Activated B cell treated with CpG ODN at 0.5 μM for 24 hours (primary cell): ENCODE measurements around the gene MYO5C. TPM values are rescaled to one million over a fixed set of nuclear protein-coding genes. Genes with fewer than 3 reads are reported as not detected.
A peak's percentile ranks its signal among the peaks of the same experiment; 100 is the strongest.

Experiments
- ATAC-seq: fragments of 200-7000 bp; cut with Tn5 transposase; one replicate; pipeline ENCODE4 v1.10.0; 2021; ENCODE audit warnings: low read depth, mild to moderate bottlenecking, moderate library complexity
- CTCF ChIA-PET: fragments of 350-600 bp; sonication (Branson Sonifier 250); formaldehyde crosslinking; loops from one replicate; lab custom pipeline; 2021; ENCODE audit warnings: antibody characterized with exemption; lab: Charles Lee
- POLR2A ChIA-PET: fragments of 350-600 bp; sonication (Branson Sonifier 250); formaldehyde crosslinking; loops from one replicate; lab custom pipeline; 2021; ENCODE audit warnings: antibody characterized with exemption; lab: Charles Lee
- DNase-seq: peaks from one replicate; pipeline ENCODE4 v3.0.0; 2022
- H3K27ac Mint-ChIP-seq: one replicate; pipeline ENCODE4 v1.8.0; 2020; ENCODE audit warnings: mixed read lengths
- H3K27me3 Mint-ChIP-seq: one replicate; pipeline ENCODE4 v1.8.0; 2021; ENCODE audit warnings: mixed read lengths
- H3K36me3 Mint-ChIP-seq: one replicate; pipeline ENCODE4 v1.8.0; 2021; ENCODE audit warnings: low read depth, mixed read lengths
- H3K4me1 Mint-ChIP-seq: one replicate; pipeline ENCODE4 v1.8.0; 2021; ENCODE audit warnings: mixed read lengths
- H3K4me3 Mint-ChIP-seq: one replicate; pipeline ENCODE4 v1.8.0; 2020; ENCODE audit warnings: mild to moderate bottlenecking, mixed read lengths
- H3K9me3 Mint-ChIP-seq: one replicate; pipeline ENCODE4 v1.8.0; 2020; ENCODE audit warnings: mixed read lengths
- intact Hi-C: fragments of 100-400 bp; cut with micrococcal nuclease; formaldehyde crosslinking; loops from one replicate; pipeline ENCODE4 v1.15.1; 2024
- total RNA-seq: library from RNA; stranded (reverse); gene quantifications from 2 replicates; pipeline ENCODE4 v1.2.3, GENCODE V29; 2022
- TF ChIP-seq, protein P1 (sequence below): fragments of 200-600 bp; IDR thresholded peaks from one replicate; pipeline ENCODE4 v1.8.0; 2022; ENCODE audit warnings: antibody characterized with exemption, mild to moderate bottlenecking

MYO5C gene
- total RNA-seq, 1 donor from 2014 or later: 3.3 TPM

DNA sequence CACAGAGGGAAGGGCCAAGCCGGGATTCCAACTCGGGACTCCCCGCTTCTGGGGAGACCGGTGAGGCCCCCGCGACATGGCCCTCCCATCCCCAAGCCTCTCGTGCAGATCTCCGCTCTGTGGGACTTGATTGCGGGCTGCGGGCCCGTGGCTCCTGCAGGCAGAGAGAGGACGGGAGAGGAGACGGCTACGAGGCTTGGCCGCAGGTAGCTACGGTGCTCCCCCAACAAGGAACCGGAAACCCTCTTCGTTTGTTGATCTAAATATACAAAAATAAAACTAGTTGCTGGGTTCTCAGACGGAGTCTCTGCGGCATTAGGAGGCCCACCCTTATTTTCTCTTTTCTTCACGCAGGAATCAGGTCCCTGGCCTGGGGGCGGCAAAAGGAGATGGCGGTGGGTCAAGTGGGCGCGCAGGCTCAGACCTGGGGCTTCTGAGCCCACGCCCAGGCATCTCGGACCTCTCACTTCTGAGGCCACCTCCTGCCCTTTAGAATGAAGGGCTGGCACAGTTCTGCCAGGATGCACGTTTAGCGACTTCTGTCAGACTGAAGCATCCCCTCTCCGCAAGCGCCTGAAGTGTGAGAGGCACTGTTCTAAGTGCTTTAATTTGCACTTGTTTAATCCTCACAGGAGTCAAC lies 115.3 kb downstream of the MYO5C start:
- peaks cover 58% of the 10 kb centered on the region for H3K4me1 Mint-ChIP-seq
- peak overlapping the region; percentile 95 for H3K4me3 Mint-ChIP-seq
- H3K9me3 Mint-ChIP-seq: no peaks in the 10 kb centered on the region
- H3K27me3 Mint-ChIP-seq: no peaks in the 10 kb centered on the region
- ChIA-PET POLR2A (interaction anchor here (1.0 to 6.1 kb wide), 21 partner anchors 9 to 443 kb away, joined by 3 to 198 read pairs (median 5); partner anchors contain the start of genes BCL2L10, LEO1, LYSMD2 and MYO5A), CTCF (interaction anchor here (1.3 to 2.7 kb wide), 4 partner anchors 28 to 52 kb away, joined by 4 to 12 read pairs (median 6); no protein-coding TSS in a partner anchor)
- peak overlapping the region; percentile 98 for H3K27ac Mint-ChIP-seq
- peaks cover 12% of the 10 kb centered on the region for H3K36me3 Mint-ChIP-seq
- TF ChIP-seq, protein P1, sequence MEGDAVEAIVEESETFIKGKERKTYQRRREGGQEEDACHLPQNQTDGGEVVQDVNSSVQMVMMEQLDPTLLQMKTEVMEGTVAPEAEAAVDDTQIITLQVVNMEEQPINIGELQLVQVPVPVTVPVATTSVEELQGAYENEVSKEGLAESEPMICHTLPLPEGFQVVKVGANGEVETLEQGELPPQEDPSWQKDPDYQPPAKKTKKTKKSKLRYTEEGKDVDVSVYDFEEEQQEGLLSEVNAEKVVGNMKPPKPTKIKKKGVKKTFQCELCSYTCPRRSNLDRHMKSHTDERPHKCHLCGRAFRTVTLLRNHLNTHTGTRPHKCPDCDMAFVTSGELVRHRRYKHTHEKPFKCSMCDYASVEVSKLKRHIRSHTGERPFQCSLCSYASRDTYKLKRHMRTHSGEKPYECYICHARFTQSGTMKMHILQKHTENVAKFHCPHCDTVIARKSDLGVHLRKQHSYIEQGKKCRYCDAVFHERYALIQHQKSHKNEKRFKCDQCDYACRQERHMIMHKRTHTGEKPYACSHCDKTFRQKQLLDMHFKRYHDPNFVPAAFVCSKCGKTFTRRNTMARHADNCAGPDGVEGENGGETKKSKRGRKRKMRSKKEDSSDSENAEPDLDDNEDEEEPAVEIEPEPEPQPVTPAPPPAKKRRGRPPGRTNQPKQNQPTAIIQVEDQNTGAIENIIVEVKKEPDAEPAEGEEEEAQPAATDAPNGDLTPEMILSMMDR: no peak
- peak; percentile 21 for ATAC-seq
- intact Hi-C loops: loop anchor here (2.0 to 5.0 kb wide), 3 partner anchors 162 to 498 kb away; partner anchors contain the start of genes ATOSA, LYSMD2 and MAPK6
- peak; percentile 36 for DNase-seq

DNA sequence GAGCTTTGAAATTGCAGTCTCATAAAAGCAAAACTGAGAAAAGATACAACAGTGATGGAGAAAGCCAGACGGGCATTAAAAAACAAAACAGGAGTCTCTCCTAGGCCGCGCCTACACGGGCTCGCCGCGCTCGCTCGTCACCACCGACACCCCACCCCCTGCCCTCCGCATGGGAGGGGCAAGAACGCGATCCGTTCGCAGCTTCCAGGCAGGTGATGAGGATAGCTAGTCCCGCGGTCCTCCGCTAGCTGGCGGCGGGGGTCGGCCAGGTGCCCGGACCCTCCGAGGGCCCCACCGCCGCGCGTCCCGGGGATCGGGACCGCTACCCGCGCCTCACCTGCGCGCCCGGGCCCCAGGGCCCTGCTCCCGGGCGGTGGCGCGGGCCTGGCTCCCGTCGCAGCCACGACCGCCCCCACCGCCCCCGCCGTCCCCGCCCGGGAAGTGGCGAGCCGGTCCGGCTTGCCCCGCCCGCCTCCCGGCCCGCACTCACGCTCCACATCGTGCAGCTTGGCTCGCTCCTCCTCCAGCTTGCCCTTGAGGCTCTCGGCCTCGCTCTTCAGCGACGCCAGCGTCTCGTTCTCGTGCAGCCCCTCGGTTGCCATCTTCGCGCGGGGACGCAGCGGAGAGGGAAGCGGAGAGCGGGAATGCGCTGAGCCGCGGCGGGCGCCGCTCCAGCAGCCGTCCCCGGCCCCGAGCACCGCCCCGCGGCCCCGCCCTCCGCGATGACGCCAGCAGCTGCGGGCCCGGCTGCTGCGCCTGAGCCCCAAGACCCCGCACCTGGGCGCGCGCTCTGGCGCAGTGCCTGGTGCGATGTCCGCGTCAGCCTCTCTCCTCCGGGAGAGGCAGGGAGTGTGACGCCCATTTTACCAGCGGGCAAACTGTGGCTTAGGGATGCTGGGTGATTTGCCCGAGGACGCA lies 116.1 kb downstream of the MYO5C start:
- Mint-ChIP-seq H3K27ac (peak overlapping the region; percentile 99), H3K36me3 (peaks cover 12% of the 10 kb centered on the region), H3K27me3 (no peaks in the 10 kb centered on the region), H3K4me3 (peak overlapping the region; percentile 98), H3K9me3 (no peaks in the 10 kb centered on the region), H3K4me1 (peaks cover 58% of the 10 kb centered on the region)
- ATAC-seq (peak; percentile 80), DNase-seq (peak; percentile 95)
- TF ChIP-seq, protein P1: no peak
- ChIA-PET POLR2A (interaction anchor here (0.6 to 6.1 kb wide), 31 partner anchors 9 to 504 kb away, joined by 3 to 198 read pairs (median 3); partner anchors contain the start of genes ARPP19, ATOSA, BCL2L10 and LEO1), CTCF (interaction anchor here (0.9 to 2.7 kb wide), 7 partner anchors 14 to 77 kb away, joined by 4 to 12 read pairs (median 5); no protein-coding TSS in a partner anchor)
- intact Hi-C loops: loop anchor here (1.0 to 5.0 kb wide), 9 partner anchors 15 to 499 kb away; partner anchors contain the start of genes ARPP19, ATOSA, LEO1 and LYSMD2

DNA sequence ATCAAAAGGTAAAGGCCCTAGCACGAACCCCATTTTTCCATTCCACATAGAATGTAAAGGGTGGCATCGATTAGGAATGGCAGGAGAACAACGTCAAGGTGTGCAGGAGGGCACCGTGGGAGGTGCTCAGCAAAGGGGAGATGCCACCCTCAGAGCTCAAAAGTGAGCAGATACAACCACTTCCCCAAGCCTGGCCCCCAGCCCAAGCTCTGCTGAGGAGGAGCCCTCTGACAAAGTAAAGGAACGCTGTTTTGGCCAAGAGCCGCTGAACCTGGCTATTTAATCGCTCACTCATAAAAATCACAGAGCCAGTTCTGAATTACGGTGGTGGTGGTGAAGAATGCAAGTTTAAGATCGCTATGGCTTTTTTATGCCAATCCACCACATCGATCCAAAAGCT lies 116.8 kb downstream of the MYO5C start:
- ChIA-PET POLR2A (interaction anchor here (0.6 to 6.1 kb wide), 20 partner anchors 8 to 504 kb away, joined by 3 to 198 read pairs (median 4); partner anchors contain the start of genes ARPP19, ATOSA, BCL2L10 and LEO1), CTCF (interaction anchor here (0.9 to 2.7 kb wide), 6 partner anchors 14 to 77 kb away, joined by 4 to 12 read pairs (median 5); no protein-coding TSS in a partner anchor)
- TF ChIP-seq, protein P1: no peak
- H3K36me3 Mint-ChIP-seq: peaks cover 15% of the 10 kb centered on the region
- no peak for ATAC-seq
- DNase-seq: no peak
- H3K4me3 Mint-ChIP-seq: peak overlapping the region; percentile 98
- peak overlapping the region; percentile 99 for H3K27ac Mint-ChIP-seq
- peaks cover 64% of the 10 kb centered on the region for H3K4me1 Mint-ChIP-seq
- no peaks in the 10 kb centered on the region for H3K9me3 Mint-ChIP-seq
- no peaks in the 10 kb centered on the region for H3K27me3 Mint-ChIP-seq
- intact Hi-C loops: loop anchor here (1.0 to 2.0 kb wide), 6 partner anchors 14 to 391 kb away; partner anchors contain the start of genes ARPP19 and LEO1

DNA sequence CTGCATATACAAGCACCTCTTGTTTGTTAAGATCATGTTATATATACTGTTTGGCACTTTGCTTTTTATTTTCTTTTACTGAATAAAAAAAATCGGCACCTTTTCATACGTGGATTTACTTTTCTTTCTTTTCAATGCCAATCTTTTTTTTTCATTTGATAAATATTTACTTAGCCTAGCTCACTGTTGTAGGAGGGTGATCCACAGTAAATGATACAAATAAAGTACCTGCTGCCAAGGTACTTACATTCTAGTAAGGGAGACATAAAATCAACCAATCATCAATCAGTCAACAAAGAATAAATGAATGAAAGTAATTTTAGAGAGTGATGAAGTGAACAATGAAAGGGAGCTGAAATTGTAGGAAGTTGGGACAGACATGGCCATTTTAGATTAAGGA lies 122.7 kb downstream of the MYO5C start:
- H3K27ac Mint-ChIP-seq: no peak overlapping the region
- TF ChIP-seq, protein P1: no peak
- no peak for ATAC-seq
- no peak overlapping the region for H3K4me3 Mint-ChIP-seq
- CTCF ChIA-PET: no interaction called here
- H3K9me3 Mint-ChIP-seq: no peaks in the 10 kb centered on the region
- POLR2A ChIA-PET: no interaction called here
- H3K27me3 Mint-ChIP-seq: no peaks in the 10 kb centered on the region
- H3K4me1 Mint-ChIP-seq: peaks cover 54% of the 10 kb centered on the region
- H3K36me3 Mint-ChIP-seq: peaks cover 35% of the 10 kb centered on the region
- intact Hi-C loops: no loop called here
- DNase-seq: no peak
